ENCODE measurements around the gene SLC41A3. TPM values are rescaled to one million over a fixed set of nuclear protein-coding genes. Genes with fewer than 3 reads are reported as not detected.

Gene SLC41A3
- polyA plus RNA-seq, 2 of the 4 experiments (the other 2 are of a cell fraction): 18.9 to 24.2 TPM

DNA sequence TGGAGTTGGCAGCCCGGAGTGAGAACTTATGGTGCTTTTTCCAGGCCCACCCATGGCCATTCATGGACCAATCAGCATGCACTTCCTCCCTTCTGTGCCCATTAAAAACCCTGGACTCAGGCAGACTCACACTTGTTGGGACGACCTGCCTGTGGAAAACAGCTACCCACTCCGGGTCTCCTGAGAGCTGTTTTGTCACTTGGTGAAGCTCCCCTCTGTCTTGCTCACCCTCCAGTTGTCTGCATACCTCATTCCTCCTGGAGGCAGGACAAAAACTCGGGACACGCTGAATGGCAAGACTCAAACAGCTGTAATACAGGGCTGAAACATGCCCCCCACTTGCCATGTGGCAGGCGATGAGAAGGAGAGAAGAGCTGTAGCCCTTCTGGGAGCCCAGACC is 79.7 kb downstream of the SLC41A3 start:
- no peak overlapping the region for H3K27ac ChIP-seq
- H3K4me1 ChIP-seq: no peaks in the 10 kb centered on the region
- ChIA-PET POLR2A (no interaction called here), CTCF (no interaction called here)
- no peak for TF ChIP-seq NPAS2 (CRISPR knock-in tag; IDR thresholded peaks at IDR 0.05; ENCODE audit: borderline replicate concordance)
- TF ChIP-seq, protein P1, sequence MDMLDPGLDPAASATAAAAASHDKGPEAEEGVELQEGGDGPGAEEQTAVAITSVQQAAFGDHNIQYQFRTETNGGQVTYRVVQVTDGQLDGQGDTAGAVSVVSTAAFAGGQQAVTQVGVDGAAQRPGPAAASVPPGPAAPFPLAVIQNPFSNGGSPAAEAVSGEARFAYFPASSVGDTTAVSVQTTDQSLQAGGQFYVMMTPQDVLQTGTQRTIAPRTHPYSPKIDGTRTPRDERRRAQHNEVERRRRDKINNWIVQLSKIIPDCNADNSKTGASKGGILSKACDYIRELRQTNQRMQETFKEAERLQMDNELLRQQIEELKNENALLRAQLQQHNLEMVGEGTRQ (IDR thresholded peaks at IDR 0.05): no peak
- no peak for TF ChIP-seq FOSL2 (IDR thresholded peaks at IDR 0.05)
- no peak for TF ChIP-seq FOSL2 (CRISPR knock-in tag; IDR thresholded peaks at IDR 0.05)
- TF ChIP-seq, protein P2, sequence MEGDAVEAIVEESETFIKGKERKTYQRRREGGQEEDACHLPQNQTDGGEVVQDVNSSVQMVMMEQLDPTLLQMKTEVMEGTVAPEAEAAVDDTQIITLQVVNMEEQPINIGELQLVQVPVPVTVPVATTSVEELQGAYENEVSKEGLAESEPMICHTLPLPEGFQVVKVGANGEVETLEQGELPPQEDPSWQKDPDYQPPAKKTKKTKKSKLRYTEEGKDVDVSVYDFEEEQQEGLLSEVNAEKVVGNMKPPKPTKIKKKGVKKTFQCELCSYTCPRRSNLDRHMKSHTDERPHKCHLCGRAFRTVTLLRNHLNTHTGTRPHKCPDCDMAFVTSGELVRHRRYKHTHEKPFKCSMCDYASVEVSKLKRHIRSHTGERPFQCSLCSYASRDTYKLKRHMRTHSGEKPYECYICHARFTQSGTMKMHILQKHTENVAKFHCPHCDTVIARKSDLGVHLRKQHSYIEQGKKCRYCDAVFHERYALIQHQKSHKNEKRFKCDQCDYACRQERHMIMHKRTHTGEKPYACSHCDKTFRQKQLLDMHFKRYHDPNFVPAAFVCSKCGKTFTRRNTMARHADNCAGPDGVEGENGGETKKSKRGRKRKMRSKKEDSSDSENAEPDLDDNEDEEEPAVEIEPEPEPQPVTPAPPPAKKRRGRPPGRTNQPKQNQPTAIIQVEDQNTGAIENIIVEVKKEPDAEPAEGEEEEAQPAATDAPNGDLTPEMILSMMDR (IDR thresholded peaks at IDR 0.05): no peak
- TF ChIP-seq, protein P3, sequence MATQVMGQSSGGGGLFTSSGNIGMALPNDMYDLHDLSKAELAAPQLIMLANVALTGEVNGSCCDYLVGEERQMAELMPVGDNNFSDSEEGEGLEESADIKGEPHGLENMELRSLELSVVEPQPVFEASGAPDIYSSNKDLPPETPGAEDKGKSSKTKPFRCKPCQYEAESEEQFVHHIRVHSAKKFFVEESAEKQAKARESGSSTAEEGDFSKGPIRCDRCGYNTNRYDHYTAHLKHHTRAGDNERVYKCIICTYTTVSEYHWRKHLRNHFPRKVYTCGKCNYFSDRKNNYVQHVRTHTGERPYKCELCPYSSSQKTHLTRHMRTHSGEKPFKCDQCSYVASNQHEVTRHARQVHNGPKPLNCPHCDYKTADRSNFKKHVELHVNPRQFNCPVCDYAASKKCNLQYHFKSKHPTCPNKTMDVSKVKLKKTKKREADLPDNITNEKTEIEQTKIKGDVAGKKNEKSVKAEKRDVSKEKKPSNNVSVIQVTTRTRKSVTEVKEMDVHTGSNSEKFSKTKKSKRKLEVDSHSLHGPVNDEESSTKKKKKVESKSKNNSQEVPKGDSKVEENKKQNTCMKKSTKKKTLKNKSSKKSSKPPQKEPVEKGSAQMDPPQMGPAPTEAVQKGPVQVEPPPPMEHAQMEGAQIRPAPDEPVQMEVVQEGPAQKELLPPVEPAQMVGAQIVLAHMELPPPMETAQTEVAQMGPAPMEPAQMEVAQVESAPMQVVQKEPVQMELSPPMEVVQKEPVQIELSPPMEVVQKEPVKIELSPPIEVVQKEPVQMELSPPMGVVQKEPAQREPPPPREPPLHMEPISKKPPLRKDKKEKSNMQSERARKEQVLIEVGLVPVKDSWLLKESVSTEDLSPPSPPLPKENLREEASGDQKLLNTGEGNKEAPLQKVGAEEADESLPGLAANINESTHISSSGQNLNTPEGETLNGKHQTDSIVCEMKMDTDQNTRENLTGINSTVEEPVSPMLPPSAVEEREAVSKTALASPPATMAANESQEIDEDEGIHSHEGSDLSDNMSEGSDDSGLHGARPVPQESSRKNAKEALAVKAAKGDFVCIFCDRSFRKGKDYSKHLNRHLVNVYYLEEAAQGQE (IDR thresholded peaks at IDR 0.05): no peak
- TF ChIP-seq, protein P4, sequence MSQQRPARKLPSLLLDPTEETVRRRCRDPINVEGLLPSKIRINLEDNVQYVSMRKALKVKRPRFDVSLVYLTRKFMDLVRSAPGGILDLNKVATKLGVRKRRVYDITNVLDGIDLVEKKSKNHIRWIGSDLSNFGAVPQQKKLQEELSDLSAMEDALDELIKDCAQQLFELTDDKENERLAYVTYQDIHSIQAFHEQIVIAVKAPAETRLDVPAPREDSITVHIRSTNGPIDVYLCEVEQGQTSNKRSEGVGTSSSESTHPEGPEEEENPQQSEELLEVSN (IDR thresholded peaks at IDR 0.05; ENCODE audit: borderline replicate concordance, low read depth): no peak
- no peak for TF ChIP-seq CHD2 (IDR thresholded peaks at IDR 0.05; ENCODE audit: low read length, partially characterized antibody)
- TF ChIP-seq FOXS1 (CRISPR knock-in tag; IDR thresholded peaks at IDR 0.05): no peak
- no peak for TF ChIP-seq CHD4 (IDR thresholded peaks at IDR 0.05; ENCODE audit: borderline replicate concordance)
- TF ChIP-seq TP53 (CRISPR knock-in tag; IDR thresholded peaks at IDR 0.05): no peak
- TF ChIP-seq, protein P5, sequence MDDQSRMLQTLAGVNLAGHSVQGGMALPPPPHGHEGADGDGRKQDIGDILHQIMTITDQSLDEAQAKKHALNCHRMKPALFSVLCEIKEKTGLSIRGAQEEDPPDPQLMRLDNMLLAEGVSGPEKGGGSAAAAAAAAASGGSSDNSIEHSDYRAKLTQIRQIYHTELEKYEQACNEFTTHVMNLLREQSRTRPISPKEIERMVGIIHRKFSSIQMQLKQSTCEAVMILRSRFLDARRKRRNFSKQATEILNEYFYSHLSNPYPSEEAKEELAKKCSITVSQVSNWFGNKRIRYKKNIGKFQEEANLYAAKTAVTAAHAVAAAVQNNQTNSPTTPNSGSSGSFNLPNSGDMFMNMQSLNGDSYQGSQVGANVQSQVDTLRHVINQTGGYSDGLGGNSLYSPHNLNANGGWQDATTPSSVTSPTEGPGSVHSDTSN (IDR thresholded peaks at IDR 0.05): no peak
- no peak for TF ChIP-seq HOXB5 (CRISPR knock-in tag; IDR thresholded peaks at IDR 0.05)
- no peak for TF ChIP-seq ZSCAN20 (CRISPR knock-in tag; IDR thresholded peaks at IDR 0.05)
- TF ChIP-seq, protein P6, sequence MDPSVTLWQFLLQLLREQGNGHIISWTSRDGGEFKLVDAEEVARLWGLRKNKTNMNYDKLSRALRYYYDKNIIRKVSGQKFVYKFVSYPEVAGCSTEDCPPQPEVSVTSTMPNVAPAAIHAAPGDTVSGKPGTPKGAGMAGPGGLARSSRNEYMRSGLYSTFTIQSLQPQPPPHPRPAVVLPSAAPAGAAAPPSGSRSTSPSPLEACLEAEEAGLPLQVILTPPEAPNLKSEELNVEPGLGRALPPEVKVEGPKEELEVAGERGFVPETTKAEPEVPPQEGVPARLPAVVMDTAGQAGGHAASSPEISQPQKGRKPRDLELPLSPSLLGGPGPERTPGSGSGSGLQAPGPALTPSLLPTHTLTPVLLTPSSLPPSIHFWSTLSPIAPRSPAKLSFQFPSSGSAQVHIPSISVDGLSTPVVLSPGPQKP (IDR thresholded peaks at IDR 0.05; ENCODE audit: low read depth, low read length): no peak
- no peaks in the 10 kb centered on the region for H3K9me3 ChIP-seq
- no peak for DNase-seq (ENCODE audit: low read depth in 1 of 2, low spot score in 1 of 2)
- no peak for ATAC-seq
- no peak overlapping the region for H3K4me2 ChIP-seq
- WGBS (ENCODE audit: missing lambda C conversion rate): 29% methylated on average over 1 of the region's 6 CpGs
- FAIRE-seq: no peak
- H3K4me3 ChIP-seq: no peak overlapping the region

DNA sequence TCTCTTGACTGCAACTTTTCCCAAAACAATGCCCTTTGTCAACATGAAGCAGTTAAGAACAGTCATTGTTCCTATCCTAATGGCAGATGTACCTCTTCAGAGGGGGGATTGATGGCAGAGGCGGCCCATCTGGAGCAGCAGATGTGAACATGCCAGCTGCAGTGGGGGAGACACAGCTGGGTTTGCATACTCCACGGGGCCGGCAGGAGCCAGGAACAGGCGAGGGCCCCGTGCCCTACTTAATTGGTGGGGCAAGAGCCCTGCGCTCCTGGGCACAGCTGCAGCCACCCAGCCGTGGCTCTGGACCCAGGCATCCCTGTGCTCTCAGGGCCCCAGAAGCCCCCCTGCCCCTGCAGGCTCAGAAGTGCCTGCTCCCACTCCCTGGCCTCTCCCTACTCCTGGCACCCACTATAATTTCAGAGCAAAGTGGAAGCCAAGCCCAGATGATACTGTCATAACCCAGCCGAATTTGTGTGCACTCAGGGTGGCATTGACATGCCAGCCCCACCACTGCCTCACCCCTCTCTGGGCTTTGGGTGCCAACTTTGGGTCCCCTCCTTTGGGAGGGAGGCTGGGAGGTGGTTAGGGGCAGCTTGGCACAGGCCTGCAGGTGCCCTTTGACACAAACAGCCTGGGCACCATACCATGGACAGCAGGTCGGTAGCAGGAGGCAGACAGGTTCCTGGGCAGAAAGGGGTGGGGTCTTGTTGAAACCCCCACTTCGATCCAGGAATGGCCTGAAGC is 80.3 kb downstream of the SLC41A3 start:
- ChIA-PET POLR2A (no interaction called here), CTCF (no interaction called here)
- ATAC-seq (no peak), DNase-seq (ENCODE audit: low read depth in 1 of 2, low spot score in 1 of 2) (no peak), FAIRE-seq (no peak)
- Histone ChIP-seq H3K4me1 (no peaks in the 10 kb centered on the region), H3K9me3 (no peaks in the 10 kb centered on the region), H3K27ac (no peak overlapping the region), H3K4me2 (no peak overlapping the region), H3K4me3 (no peak overlapping the region)
- WGBS (ENCODE audit: missing lambda C conversion rate): 100% methylated on average over 1 of the region's 10 CpGs
- TF ChIP-seq JUN (IDR thresholded peaks at IDR 0.05) (no peak), KDM5A (IDR thresholded peaks at IDR 0.05) (no peak), NPAS2 (CRISPR knock-in tag; IDR thresholded peaks at IDR 0.05; ENCODE audit: borderline replicate concordance) (no peak), PHF8 (IDR thresholded peaks at IDR 0.05; ENCODE audit: borderline replicate concordance, low read depth) (no peak), EHF (CRISPR knock-in tag; IDR thresholded peaks at IDR 0.05) (no peak), CEBPB (IDR thresholded peaks at IDR 0.05) (no peak), EP300 (IDR thresholded peaks at IDR 0.05) (no peak), KDM1A (IDR thresholded peaks at IDR 0.05; ENCODE audit: low read depth) (no peak)
- TF ChIP-seq, protein P7, sequence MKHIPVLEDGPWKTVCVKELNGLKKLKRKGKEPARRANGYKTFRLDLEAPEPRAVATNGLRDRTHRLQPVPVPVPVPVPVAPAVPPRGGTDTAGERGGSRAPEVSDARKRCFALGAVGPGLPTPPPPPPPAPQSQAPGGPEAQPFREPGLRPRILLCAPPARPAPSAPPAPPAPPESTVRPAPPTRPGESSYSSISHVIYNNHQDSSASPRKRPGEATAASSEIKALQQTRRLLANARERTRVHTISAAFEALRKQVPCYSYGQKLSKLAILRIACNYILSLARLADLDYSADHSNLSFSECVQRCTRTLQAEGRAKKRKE (CRISPR knock-in tag; IDR thresholded peaks at IDR 0.05; ENCODE audit: low read depth): no peak
- TF ChIP-seq, protein P6 (IDR thresholded peaks at IDR 0.05; ENCODE audit: low read depth, low read length): no peak
